ENCODE measurements around the gene RASGRP4.

The RASGRP4 gene

DNA sequence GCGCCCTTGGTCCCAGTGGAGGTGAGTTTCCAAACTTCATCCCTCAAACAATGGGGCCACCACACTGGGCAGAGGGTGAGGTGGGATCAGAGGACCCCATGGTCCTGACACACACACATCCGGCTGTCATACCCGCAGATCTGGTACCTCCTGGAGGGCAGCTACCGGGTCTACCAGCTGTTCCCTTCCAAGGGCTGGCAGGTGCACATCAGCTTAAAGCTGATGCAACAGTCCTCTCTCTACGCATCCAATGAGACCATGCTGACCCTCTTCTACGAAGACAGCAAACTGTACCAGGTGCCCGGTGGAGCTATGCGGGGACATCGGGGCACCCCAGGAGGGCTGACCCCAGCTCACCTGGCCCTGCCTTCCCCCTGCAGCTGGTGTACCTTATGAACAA lies 65.7 kb downstream of the RASGRP4 start:
- Histone ChIP-seq H3K9ac (ENCODE audit: low read length) (no peak overlapping the region), H3K36me3 (ENCODE audit: control insufficient read depth in 1 of 2, insufficient read depth in 2 of 2, low read length in 2 of 2) (no peaks in the 10 kb centered on the region), H4K12ac (ENCODE audit: low read depth, low read length) (no peak overlapping the region), H2BK5ac (ENCODE audit: low read depth, low read length, poor library complexity) (no peak overlapping the region), H2BK12ac (ENCODE audit: low read length) (no peak overlapping the region), H4K91ac (ENCODE audit: low read depth, low read length) (no peak overlapping the region), H3K27ac (ENCODE audit: low read depth, low read length) (no peak overlapping the region), H3K4ac (ENCODE audit: low read depth, low read length) (no peak overlapping the region), H3K23ac (ENCODE audit: low read length) (no peak overlapping the region), H3K79me2 (ENCODE audit: control insufficient read depth, insufficient read depth, low read length, poor library complexity) (no peaks in the 10 kb centered on the region), H3K4me3 (ENCODE audit: low read depth, low read length) (no peak overlapping the region), H2AFZ (ENCODE audit: insufficient read depth, low read length, poor library complexity) (no peak overlapping the region), H3K14ac (ENCODE audit: low read length) (no peak overlapping the region), H3K18ac (ENCODE audit: low read length) (no peak overlapping the region), H3K4me1 (ENCODE audit: control insufficient read depth in 1 of 2, insufficient read depth in 2 of 2, low read length in 2 of 2) (peaks cover 4 to 9% of the 10 kb centered on the region in 2 experiments), H2BK120ac (ENCODE audit: insufficient read depth, low read length, poor library complexity) (no peak overlapping the region), H3K4me2 (ENCODE audit: low read length) (no peak overlapping the region), H2AK5ac (ENCODE audit: low read length) (no peak overlapping the region), H3K27me3 (ENCODE audit: insufficient read depth, low read length) (peaks cover 3% of the 10 kb centered on the region), H3K9me3 (ENCODE audit: insufficient read depth, low read depth, low read length) (peaks cover 4% of the 10 kb centered on the region), H3K79me1 (ENCODE audit: low read length) (peaks cover 4% of the 10 kb centered on the region), H4K8ac (ENCODE audit: low read depth, low read length) (no peak overlapping the region)
- whole genome bisulfite sequencing (ENCODE audit: extremely low coverage, insufficient coverage, insufficient read length): no CpG with 5 or more reads among the region's 9 CpGs
- DNase-seq: no peak

DNA sequence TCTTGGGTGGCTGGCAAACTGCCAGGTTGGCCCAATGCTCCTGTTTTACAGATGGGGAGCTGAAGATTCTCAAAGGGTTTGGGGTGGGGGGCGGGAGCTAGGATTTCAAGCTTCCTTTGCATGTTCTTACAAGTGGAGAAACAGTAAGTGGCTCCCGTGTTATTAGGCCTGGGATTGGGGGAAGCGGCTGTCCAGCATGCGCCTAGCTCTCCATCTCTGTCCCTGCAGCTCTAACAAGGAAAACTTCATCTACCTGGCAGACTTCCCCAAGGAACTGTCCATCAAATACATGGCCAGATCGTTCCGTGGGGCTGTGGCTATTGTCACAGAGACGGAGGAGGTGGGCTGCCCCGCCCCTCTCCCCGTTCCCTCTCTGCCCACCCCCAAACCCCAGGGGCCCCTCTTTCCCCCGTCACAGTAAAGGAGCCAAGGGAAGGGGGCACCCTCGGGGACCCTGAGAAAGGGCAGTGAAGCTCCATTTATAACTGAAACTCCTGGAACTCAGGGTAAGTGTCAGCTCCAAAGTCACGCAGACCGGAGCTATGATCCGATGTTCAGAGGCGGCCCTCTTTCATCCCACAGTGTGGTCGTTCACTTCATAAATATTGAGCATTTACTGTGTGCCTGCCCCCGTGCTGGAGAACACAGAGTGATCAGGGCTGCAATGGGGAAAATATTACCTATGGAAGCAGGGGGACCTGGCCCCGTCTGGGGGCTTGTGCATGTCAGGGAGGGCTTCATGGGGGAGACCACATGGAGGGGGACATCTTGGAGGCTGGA lies 66.6 kb downstream of the RASGRP4 start:
- Histone ChIP-seq H3K27me3 (ENCODE audit: insufficient read depth, low read length) (peaks cover 3% of the 10 kb centered on the region), H3K9me3 (ENCODE audit: insufficient read depth, low read depth, low read length) (no peaks in the 10 kb centered on the region), H2BK120ac (ENCODE audit: insufficient read depth, low read length, poor library complexity) (no peak overlapping the region), H2AFZ (ENCODE audit: insufficient read depth, low read length, poor library complexity) (no peak overlapping the region), H4K12ac (ENCODE audit: low read depth, low read length) (no peak overlapping the region), H2BK5ac (ENCODE audit: low read depth, low read length, poor library complexity) (no peak overlapping the region), H3K79me2 (ENCODE audit: control insufficient read depth, insufficient read depth, low read length, poor library complexity) (no peaks in the 10 kb centered on the region), H4K8ac (ENCODE audit: low read depth, low read length) (no peak overlapping the region), H3K23ac (ENCODE audit: low read length) (no peak overlapping the region), H3K4ac (ENCODE audit: low read depth, low read length) (no peak overlapping the region), H3K14ac (ENCODE audit: low read length) (no peak overlapping the region), H3K9ac (ENCODE audit: low read length) (no peak overlapping the region), H3K36me3 (ENCODE audit: control insufficient read depth in 1 of 2, insufficient read depth in 2 of 2, low read length in 2 of 2) (no peaks in the 10 kb centered on the region), H3K79me1 (ENCODE audit: low read length) (peaks cover 4% of the 10 kb centered on the region), H3K4me3 (ENCODE audit: low read depth, low read length) (no peak overlapping the region), H2AK5ac (ENCODE audit: low read length) (no peak overlapping the region), H3K18ac (ENCODE audit: low read length) (no peak overlapping the region), H3K4me2 (ENCODE audit: low read length) (no peak overlapping the region), H3K27ac (ENCODE audit: low read depth, low read length) (no peak overlapping the region), H2BK12ac (ENCODE audit: low read length) (no peak overlapping the region), H4K91ac (ENCODE audit: low read depth, low read length) (no peak overlapping the region), H3K4me1 (ENCODE audit: control insufficient read depth in 1 of 2, insufficient read depth in 2 of 2, low read length in 2 of 2) (peaks cover 4 to 9% of the 10 kb centered on the region in 2 experiments)
- DNase-seq: no peak
- no CpG with 5 or more reads among the region's 18 CpGs for WGBS (ENCODE audit: extremely low coverage, insufficient coverage, insufficient read length)
